Activated CD4-positive, alpha-beta T cell treated with anti-CD3 and anti-CD28 coated beads for 4 hours (primary cell): Measurements from ENCODE around the gene SLC22A23.

ENCODE experiments used
- DNase-seq, 2 donors: peaks; one replicate each; pipeline ENCODE4 v3.0.0-alpha.2; 2020

SLC22A23 gene

DNA sequence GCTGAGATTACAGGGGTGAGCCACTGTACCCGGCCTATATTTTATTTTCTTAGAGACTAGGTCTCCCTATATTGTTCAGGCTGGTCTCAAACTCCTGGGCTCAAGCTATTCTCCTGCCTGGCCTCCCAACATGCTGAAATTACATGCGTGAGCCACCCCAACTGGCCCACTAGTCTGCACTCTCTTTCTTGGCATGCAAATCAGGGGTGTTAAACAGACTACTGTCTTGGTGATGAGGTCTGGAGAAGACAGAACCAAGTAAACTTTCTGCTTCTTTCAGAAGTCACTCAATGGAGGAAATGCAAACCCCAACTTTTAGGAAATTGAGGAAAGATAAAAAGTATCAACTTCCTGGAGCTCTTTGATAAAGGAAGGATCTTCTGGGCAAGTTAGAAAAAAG, 221.4 kb downstream of the SLC22A23 start:
- no peak for DNase-seq

- DNase-seq: no peak
Observed at GRCh38 chr6:3233904-3234303, 222.9 kb downstream of the SLC22A23 start.

DNA sequence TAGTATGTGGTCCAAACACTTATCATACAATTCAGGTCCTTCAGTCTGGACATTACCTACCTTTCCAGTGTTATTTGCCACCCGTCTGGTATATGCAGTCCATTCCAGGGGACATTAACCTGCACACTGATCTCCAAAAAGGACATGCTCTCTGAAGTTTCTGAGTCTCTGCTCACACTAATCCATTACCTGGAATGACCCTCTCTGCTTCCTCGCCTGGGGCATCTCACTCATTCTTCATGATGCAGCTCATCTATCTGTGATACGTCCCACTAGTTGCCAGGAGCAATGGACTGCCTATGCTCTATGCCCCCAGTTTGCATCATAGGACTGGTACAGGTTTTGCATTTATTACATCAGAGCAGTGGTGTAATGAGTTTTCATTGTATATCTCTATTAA, 223.5 kb downstream of the SLC22A23 start:
- DNase-seq: no peak

DNA sequence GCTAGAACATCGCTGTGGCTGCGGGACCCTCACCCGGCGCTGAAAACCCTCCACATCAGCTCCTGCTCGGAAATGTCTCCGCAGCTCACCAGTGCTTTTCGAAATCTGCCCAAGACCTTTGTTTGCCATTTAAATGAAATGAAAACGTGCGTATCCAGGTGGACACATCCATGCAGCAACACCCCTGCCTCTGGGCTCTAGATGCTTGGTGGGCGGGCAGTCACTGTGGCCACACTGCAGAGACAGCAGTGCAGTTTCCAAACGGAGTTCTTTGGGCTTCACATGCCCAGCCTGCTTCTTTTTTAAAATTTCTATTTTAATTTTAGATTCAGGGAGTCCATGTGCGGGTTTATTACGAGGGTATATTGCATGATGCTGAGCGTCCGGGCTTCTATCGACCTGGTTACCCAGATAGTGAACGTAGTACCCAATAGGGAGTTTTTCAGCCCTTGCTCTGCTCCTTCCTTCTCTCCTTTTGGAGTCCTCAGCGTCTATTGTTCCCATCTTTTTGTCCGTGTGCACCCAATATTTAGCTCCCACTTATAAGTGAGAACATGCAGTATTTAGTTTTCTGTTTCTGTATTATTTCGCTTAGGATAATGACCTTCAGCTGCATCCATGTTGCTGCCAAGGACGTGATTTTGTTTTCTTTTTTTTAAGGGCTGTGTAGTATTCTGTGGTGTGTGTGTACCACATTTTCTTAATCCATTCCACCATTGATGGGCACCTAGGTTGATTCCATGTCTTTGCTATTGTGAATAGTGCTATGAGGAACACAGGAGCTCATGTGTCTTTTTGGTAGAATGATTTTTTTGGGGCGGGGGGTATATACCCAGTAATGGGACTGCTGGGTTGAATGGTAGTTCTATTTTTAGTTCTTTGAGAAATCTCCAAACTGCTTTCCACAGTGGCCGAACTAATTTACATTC, 224.6 kb downstream of the SLC22A23 start:
- no peak for DNase-seq

DNA sequence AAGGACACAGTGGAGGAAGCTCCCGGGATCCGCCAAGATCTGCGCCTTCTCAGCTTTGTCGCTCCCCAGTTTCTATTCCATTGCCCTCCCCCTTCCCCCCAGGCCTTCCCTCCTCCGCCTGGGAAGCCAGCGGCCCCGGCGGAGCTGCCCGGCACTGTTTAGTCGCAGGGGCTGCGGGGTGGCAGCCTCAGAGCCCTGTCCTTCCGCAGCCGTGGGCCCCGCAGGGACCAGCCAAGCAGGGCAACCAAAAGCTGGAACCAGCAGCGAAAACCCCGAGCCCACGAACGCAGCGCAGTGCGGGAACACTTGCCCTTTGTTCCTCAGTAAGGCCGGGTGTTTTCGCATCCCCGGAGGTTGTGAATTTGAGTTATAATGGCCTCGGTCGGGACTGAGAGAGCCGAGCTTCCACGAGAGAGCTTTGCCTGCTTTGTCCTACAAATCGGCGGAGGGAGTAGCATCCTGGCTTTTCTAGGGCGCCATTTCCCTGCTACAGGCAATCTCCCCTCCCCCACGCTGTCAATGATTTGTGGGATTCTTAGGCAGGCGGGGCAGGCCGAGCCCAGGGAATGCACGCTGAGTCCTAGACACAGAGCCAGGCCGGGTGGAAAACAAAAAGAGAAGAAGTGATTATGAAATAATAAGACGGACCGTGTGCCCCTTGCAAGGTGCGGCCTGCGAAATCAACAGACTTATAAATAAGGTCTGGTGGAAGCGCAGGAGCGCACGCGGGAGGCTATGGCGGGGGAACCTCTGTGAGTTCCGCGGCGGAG, 225.4 kb downstream of the SLC22A23 start:
- DNase-seq: no peak

- no peak for DNase-seq
Observed at GRCh38 chr6:3230900-3231246, 226.0 kb downstream of the SLC22A23 start.

DNA sequence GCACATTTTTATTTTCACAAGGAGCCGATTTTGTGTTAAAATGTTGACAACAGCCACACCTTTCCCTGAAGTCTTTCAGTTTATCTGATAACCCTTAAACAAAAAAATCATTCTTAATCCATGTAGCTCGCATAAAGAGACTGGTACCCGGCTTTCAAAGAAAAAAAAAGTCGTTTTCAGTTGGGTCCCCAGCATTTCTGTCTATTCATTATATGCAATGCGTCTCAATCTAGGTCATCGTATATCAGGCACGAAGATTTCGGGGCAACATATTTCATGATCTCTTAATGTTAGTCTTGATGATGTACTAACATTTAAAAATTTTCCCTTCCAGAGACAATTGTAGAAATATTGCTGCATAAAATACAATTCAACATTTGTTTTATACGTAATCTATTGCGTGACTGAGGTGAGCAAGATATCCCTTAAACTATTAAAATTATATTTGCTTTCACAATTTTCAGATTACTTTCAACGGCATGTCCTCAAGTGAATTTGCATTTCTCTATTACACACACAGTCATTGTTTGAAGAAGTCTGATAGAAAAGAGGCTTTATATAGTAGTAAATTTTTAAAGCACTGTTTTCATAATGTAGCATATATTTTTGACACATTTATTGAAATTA, 226.5 kb downstream of the SLC22A23 start:
- DNase-seq: no peak

- no peak for DNase-seq
Observed at GRCh38 chr6:3229566-3230178, 227.2 kb downstream of the SLC22A23 start.

DNA sequence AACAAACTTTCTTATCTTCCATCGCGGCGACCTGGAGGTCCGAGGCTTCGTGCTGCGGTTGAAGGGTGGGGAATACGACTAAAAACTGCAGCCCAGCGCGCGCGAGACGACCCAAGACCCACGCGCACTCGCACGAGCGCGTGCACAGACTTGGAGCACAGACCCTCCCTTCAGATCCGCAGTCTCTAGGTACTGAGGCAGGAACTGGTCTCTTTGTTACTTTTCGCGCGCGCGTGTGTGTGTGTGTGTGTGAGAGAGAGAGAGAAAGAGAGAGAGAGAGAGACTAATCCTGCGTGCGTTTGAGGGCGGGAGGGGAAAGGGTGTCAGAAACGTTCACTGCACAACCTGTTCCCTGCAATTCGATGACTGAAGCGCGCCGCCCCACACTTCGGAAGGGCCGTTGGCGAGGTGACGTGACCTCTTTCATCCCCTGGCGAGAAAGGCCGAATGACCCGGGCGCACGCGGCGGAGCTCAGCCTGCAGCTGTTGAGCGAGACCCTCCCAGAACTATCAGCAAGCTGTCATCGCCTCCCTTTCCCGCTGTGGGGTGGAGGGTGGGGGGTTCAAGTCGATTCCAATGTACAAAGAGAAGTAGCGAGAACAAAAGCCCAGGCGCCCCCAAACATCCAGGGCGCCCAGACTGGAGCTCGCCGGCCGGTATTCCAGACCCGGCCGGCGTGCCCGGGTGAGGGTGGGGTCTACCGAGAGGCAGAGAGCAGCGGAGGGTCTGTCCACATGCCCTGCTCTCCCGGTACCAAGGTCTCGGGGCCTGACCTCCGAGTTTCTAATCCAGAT, 227.9 kb downstream of the SLC22A23 start:
- peak; percentile 39 to 45 for DNase-seq

GRCh38 chr6:3228046-3228671, 228.7 kb downstream of the SLC22A23 start:
- DNase-seq: peak; percentile 22 to 35

DNA sequence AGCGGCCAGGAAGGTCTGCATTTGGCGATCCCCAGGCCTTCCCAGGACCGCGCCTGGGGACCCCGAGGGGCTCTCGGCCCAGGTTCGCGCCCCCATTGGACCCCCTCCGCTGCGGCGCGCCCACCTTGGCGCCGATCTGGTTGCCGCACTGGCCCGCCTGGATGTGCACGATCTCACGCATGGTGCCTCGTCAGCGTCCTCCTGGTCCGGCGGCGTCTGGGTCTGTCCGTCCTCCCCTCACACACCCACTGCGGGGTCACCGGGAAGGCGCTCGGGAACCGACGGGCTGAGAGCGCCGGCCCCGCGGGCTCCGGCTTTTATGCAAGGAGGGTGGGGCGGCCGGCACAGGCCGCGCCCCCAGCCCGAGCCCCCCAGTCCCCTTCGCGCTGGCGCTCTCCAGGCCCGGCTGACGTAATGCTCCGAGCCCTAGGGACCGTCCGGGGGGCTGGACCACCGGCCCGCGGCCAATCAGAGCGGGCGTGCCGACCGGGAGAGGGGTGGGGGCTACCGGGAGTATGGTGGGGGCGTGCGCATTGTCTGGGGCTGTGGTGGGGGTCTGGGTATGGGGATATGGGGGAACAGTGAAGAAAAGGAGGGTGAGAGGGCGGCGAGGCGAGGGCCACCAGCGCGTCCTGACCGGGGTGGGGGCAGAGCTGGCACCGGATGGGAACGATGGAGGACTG, 229.3 kb downstream of the SLC22A23 start, which contains the start of gene TUBB2B:
TSS of gene TUBB2B (minus strand) at position 291 of the 683 bp plus-strand sequence. CDS start at position 181, 110 bp downstream.
- DNase-seq: no peak

GRCh38 chr6:3226481-3227362, 230.1 kb downstream of the SLC22A23 start:
- DNase-seq: peak in 1 of 2 donors; percentile 33

GRCh38 chr6:3226042-3226441, 230.8 kb downstream of the SLC22A23 start:
- no peak for DNase-seq

DNA sequence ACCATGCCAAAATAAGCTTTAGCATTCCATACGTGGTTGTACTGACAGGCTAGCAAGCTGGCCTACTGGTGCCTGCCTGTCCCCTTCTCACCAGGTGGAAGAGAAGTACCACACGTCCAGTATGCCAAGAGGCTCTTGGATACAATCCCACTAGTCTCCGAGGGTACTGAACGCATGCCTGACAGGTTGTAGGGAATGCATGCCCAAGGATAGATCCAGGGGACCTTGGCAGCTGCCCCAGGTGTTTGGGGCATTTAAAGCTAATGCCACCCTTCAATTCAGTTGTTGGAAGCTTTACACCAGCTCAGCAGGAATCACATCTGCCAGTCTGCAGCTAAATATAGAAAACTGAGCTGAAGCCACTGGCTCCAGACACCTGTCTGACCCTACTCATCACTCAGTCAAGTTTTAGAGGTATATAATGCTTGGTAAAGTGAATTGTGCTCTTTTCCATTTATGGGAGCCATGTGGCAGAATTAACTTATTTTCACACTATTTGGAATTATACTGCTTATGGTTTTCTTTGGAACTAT, 234.3 kb downstream of the SLC22A23 start:
- DNase-seq: no peak

DNA sequence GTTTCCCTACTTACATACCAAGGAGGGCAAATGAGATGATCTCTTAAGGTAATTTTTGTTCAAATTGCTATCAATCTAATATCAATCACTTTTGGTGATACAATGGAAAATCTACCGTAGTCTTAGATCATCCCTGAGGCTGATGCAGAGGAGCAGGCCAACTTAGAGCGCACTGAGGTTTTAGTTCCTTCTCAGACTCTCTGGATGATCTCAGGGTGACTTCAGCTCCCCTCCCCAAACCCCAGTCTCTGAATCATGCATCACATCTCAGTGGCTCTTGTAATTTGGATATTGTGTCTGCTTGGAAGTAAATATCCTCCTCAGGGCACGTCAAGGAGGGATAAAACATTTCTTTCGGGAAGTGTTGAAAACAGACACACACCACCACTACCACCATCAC, 235.3 kb downstream of the SLC22A23 start:
- no peak for DNase-seq

- DNase-seq: no peak
Observed at GRCh38 chr6:3220366-3220765, 236.5 kb downstream of the SLC22A23 start.
